ENCODE measurements around the gene ZCCHC4.

DNA sequence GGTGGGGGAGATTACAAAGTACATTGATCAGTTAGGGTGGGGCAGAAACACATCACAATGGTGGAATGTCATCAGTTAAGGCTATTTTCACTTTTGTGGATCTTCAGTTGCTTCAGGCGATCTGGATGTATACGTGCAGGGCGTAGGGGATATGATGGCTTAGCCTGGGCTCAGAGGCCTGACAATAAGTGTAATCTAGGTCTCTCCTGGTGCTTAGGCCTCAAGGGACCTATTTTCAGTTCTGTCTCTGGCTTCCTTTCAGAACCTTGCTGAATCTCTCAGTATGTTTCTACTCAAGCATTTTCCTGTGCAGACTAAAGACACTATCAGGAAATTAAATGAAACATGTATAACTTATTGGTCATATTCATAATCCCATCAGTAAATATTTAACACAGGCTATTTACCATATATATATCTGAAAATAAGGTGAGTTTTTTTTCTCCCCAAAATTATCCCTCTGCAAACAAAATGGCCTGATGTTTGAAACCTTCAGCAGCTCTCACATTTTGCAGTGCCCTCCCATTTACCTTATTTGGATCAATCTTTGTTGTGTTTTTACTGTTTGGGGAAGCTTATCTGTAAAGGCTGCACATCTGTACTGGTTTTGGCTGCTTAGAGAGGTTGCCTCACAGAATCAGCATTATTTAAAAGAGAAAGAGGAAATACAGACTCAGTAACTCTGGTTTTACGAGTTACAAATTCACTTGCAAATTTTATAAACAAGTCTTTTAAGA lies 2.3 kb upstream of the ZCCHC4 start:
- TF ChIP-seq, protein P1, sequence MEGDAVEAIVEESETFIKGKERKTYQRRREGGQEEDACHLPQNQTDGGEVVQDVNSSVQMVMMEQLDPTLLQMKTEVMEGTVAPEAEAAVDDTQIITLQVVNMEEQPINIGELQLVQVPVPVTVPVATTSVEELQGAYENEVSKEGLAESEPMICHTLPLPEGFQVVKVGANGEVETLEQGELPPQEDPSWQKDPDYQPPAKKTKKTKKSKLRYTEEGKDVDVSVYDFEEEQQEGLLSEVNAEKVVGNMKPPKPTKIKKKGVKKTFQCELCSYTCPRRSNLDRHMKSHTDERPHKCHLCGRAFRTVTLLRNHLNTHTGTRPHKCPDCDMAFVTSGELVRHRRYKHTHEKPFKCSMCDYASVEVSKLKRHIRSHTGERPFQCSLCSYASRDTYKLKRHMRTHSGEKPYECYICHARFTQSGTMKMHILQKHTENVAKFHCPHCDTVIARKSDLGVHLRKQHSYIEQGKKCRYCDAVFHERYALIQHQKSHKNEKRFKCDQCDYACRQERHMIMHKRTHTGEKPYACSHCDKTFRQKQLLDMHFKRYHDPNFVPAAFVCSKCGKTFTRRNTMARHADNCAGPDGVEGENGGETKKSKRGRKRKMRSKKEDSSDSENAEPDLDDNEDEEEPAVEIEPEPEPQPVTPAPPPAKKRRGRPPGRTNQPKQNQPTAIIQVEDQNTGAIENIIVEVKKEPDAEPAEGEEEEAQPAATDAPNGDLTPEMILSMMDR (IDR thresholded peaks at IDR 0.05): no peak
- TF ChIP-seq POLR2A (IDR thresholded peaks at IDR 0.05): no peak
- TF ChIP-seq EP300 (IDR thresholded peaks at IDR 0.05): no peak
